NCI-H524 (cell line): ENCODE results near the gene GNS.

ENCODE experiments used
- DNase-seq, 2 experiments: peaks; one replicate each; lab custom pipeline; 2025; lab: John Stamatoyannopoulos, UW

Gene GNS

DNA sequence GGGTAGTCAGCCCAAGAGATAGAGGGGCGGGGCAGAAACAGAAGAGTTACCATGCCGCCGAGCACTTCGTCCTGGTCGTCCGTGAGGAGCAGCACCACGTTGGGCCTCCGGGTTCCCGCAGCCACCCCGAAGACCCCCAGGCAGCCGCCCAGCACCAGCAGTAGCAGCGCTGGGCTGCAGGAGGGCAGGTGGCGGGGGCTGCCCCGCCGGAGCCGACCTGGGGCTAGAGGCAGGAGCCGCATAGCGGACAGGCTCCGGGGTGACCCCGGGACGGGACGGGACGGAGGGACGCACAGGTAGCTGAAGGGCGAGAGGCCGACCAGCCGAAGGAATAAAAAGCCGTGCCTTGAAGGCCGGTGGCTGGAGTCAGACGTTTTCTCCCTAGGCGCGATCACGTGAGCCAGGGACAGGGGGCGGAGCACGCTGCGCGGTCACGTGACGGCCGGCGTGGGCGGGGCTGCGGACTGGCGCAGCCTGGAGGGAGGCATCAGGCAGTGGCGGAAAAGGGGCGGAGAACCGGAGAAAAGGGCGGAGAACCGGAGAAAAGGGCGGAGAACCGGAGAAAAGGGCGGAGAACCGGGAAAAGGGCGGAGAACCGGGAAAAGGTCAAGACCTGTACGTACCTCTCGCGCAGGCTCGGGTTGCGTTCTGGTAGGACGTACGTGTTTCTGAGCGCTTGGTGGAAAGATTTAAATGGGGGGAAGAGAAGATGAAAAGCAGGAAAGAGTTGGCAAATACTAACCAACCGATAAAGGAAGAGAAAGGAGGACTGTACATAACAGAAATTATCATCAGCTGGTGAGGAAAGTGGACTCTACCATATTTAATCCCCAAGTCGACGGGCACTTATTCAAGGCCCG lies at the start of gene GNS:
TSS of gene GNS (minus strand) at position 372 of the 860 bp plus-strand sequence. CDS start at position 242, 130 bp downstream.
- DNase-seq = peak; percentile 79 to 86

- DNase-seq = no peak
Measured at GRCh38 chr12:64808110-64808509, 48.9 kb upstream of the GNS start.

GRCh38 chr12:64806593-64807460 lies 47.6 kb upstream of the GNS start:
- no peak for DNase-seq

GRCh38 chr12:64806173-64806572 lies 47.0 kb upstream of the GNS start:
- DNase-seq = peak in 1 of 2 experiments; percentile 73

DNA sequence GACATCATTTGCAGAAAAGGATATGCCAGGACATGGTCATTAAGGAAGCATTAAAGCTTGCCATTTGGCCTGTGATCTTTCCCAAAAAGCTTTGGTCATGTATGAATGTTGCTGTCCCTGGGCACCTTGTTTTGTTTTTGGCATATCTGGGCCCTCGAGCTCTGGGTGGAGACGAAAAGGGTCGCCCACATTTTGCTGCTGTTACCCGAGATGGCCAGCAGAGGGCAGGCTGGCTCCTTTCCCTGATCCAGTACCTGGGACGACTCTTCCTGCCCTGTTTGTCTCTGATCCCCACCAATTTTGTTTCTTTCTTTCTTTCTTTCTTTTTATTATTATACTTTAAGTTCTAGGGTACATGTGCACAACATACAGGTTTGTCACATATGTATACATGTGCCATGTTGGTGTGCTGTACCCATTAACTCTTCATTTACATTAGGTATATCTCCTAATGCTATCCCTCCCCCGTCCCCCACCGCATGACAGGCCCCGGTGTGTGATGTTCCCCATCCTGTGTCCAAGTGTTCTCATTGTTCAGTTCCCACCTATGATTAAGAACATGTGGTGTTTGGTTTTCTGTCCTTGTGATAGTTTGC lies 43.1 kb upstream of the GNS start:
- DNase-seq = peak; percentile 22 to 51

GRCh38 chr12:64801381-64801780 lies 42.2 kb upstream of the GNS start:
- peak in 1 of 2 experiments; percentile 44 for DNase-seq

- no peak for DNase-seq
Measured at GRCh38 chr12:64800640-64801039, 41.4 kb upstream of the GNS start.

GRCh38 chr12:64798165-64798564 lies 39.0 kb upstream of the GNS start:
- no peak for DNase-seq

DNA sequence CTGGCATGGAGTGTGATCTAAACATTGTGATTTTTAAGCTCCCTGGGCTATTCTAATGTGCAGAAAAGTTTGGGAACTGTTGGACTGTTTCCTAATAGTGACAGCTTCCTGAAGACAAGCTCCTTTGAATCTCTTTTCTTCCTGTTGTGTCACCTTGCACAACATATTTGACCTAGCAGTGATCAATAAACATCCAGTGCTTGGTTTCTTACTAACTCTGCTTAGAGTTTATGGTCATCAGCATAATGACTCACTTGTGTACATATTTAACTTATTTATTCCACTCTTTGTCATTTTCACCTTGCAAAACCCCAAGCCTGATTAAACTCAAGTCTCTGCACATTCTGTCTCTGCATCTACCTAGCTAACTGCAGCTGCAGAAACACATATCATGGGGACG lies 38.0 kb upstream of the GNS start:
- DNase-seq = no peak

GRCh38 chr12:64796205-64796845 lies 37.1 kb upstream of the GNS start:
- peak; percentile 55 to 73 for DNase-seq

DNA sequence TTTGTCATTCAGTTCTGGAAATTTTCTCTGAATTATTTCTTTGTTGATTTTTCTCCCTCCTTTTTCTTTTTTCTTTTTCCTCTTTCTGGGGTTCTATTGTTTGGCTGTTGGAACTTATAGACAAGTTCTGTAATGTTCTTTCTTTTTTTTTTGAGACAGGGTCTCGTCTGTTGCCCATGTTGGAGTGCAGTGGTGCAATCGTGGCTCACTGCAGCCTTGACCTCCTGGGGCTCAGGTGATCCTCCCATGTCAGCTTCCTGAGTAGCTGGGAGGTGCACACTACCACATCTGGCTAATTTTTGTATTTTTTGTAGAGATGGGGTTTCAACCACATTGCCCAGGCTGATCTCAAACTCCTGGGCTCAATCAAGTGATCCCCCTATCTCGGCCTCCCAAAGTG lies 35.1 kb upstream of the GNS start:
- no peak for DNase-seq

DNA sequence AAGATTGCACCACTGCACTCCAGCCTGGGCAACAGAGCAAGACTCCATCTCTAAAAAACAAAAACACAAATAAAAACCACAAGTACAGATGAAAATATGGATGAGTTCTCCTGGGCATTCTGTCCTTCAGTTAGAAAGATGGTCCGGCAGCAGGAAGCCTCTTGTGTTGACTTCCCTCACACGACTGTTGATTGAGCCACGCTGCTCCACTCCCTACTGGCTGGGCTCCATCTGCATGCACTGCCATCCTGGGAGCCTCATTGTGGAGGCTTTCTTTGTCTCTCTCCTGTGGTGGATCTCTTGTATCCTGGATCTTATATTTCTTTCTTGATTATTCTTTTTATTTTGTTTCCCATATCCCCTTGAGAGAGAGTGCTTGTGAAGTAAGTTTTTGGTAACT lies 34.4 kb upstream of the GNS start:
- no peak for DNase-seq

DNA sequence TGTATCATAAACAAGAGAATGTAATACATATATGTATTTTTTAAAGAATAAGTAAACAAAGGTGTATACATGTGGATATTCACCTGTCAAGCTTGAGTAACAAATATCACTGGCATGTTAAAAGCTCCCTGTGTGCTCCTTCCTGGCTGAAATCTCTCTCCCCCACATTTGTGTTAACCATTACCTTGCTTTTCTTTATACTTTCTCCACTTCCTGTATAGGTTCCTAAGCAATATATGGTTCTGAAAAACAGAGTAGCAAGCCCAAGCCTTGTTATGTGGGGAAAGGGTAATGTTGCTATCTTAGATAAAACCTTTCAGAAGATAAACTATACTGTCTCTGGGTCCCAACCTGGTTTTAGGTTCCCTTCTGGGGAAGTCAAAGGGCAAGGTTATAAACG lies 32.9 kb upstream of the GNS start:
- no peak for DNase-seq

GRCh38 chr12:64791036-64791435 lies 31.8 kb upstream of the GNS start:
- DNase-seq = no peak

- DNase-seq = no peak
Measured at GRCh38 chr12:64790166-64790565, 31.0 kb upstream of the GNS start.

GRCh38 chr12:64785838-64786237 lies 26.6 kb upstream of the GNS start:
- no peak for DNase-seq

DNA sequence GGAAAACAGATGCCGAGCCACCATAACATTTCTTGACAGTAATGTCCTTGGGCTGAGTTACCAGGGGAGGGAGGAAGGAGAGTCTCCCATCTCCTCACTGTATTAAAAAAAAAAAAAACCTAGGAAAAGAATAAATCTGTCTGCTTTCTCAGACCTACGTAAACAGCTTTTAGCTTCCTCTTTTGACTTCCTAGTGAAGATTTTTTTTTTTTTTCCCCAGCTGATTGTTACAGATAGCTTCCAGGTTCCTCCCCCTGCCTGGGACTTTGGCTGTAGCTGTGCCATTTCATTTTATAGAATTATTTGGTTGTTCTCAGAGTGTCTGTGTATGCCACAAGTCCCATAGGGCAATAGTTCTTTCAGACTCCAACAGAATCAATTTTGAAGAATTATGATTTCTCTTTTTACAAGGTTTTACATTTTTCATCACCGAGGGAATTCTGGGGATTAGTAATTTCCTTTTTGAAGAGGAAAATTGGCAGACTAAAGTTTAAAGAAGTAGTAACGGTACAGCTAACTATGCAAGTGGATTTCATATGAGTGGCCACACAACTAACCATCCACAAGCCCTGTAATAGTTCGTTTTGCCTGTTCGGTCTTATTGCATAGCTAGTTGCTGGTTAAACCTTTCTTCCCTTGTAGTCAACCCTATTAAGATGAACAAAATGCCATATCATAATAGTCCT lies 23.1 kb upstream of the GNS start:
- DNase-seq = no peak

- peak in 1 of 2 experiments; percentile 43 for DNase-seq
Measured at GRCh38 chr12:64781280-64782190, 22.3 kb upstream of the GNS start.

DNA sequence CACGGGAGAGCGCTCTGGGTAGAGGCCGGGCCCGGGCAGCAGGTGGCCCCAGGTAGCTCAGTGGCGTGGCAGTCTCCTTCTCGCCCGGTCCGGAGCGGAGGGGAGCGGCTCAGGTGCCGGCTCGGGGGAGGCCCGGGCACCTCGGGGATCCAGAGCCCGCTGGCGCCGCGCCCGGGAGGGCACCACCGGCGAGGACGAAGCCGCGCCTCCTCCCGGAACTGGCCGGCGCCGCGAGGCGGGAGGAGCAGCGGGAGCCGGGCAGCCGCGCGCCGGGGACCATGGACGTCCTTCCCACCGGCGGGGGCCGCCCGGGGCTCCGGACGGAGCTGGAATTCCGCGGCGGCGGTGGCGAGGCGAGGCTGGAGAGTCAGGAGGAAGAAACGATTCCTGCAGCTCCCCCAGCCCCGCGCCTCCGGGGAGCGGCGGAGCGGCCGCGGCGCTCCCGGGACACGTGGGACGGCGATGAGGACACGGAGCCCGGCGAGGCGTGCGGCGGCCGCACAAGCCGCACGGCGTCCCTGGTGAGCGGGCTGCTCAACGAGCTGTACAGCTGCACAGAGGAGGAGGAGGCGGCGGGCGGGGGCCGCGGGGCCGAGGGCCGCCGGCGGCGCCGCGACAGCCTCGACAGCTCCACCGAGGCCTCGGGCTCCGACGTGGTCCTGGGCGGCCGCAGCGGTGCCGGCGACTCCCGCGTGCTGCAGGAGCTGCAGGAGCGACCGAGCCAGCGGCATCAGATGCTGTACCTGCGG lies 21.5 kb upstream of the GNS start:
- DNase-seq = peak; percentile 21 to 39

GRCh38 chr12:64780132-64780530 lies 20.9 kb upstream of the GNS start:
- peak; percentile 49 to 73 for DNase-seq
